H1 (cell line): ENCODE measurements around the gene MDFIC. TPM values are rescaled to one million over a fixed set of nuclear protein-coding genes. Genes with fewer than 3 reads are reported as not detected.

Source experiments
- CTCF ChIA-PET: fragments of 300-600 bp; sonication (Branson Sonifier 250); formaldehyde crosslinking; loops from one replicate; lab custom pipeline; 2021; ENCODE audit not compliant: partially characterized antibody; lab: Charles Lee
- POLR2A ChIA-PET: fragments of 300-600 bp; sonication (Branson Sonifier 250); formaldehyde crosslinking; loops from one replicate; lab custom pipeline; 2021; ENCODE audit warnings: inconsistent platforms; ENCODE audit not compliant: partially characterized antibody; lab: Charles Lee
- DNase-seq, 2 experiments: peaks; one replicate each; pipeline versions ENCODE4 v3.0.0 to v3.0.0-alpha.2; 2010 to 2022; ENCODE audit warnings: low spot score in 2 of 2, low read depth in 1 of 2, mixed read lengths in 1 of 2
- FAIRE-seq: peaks from 2 replicates; lab custom pipeline; 2011; peaks lifted over from hg19 to GRCh38; lab: Jason Lieb, UNC
- H2AFZ ChIP-seq: 2 replicates; pipeline ENCODE4 v1.8.1; 2012; ENCODE audit warnings: low read length, inconsistent platforms
- H2AK5ac ChIP-seq: 2 replicates; pipeline ENCODE4 v1.6.1; 2013; ENCODE audit warnings: low read depth, low read length
- H2BK120ac ChIP-seq: replicated peaks from 2 replicates; pipeline ENCODE3; 2013; ENCODE audit warnings: low read depth, low read length, inconsistent platforms
- H2BK12ac ChIP-seq: 2 replicates; pipeline ENCODE4 v1.6.1; 2013; ENCODE audit warnings: low read depth, low read length
- H2BK15ac ChIP-seq: 2 replicates; pipeline ENCODE4 v1.6.1; 2013; ENCODE audit warnings: low read length
- H2BK20ac ChIP-seq: 2 replicates; pipeline ENCODE4 v1.6.1; 2013; ENCODE audit warnings: low read length
- H2BK5ac ChIP-seq: 2 replicates; pipeline ENCODE4 v1.6.1; 2013; ENCODE audit warnings: low read depth, low read length
- H3K14ac ChIP-seq: 2 replicates; pipeline ENCODE4 v1.6.1; 2013; ENCODE audit warnings: inconsistent platforms; ENCODE audit not compliant: insufficient read length
- H3K18ac ChIP-seq: 2 replicates; pipeline ENCODE4 v1.6.1; 2013; ENCODE audit warnings: low read length; ENCODE audit errors: extremely low read depth
- H3K23ac ChIP-seq: 2 replicates; pipeline ENCODE4 v1.6.1; 2013; ENCODE audit warnings: inconsistent platforms; ENCODE audit not compliant: insufficient read length
- H3K23me2 ChIP-seq: 2 replicates; pipeline ENCODE4 v1.6.1; 2013; ENCODE audit warnings: low read depth, low read length
- H3K27ac ChIP-seq: 2 replicates; pipeline ENCODE4 v1.6.1; 2011; ENCODE audit warnings: low read depth, low read length, inconsistent platforms
- H3K27me3 ChIP-seq, 4 experiments: replicated peaks in 1 of 4; 1 replicate in 1 of 4; 2 replicates in 3 of 4; pipeline versions ENCODE4 v1.6.1 to v1.8.1; 2011 to 2013; ENCODE audit warnings: low read length in 3 of 4, mild to moderate bottlenecking in 3 of 4, inconsistent platforms in 2 of 4, mixed read lengths in 2 of 4, moderate library complexity in 1 of 4; ENCODE audit not compliant: control insufficient read depth in 3 of 4, insufficient read depth in 3 of 4; ENCODE audit errors: extremely low read depth in 1 of 4
- H3K36me3 ChIP-seq, 4 experiments: 2 replicates each; pipeline versions ENCODE4 v1.6.1 to v1.8.1; 2011 to 2013; ENCODE audit warnings: mild to moderate bottlenecking in 4 of 4, low read length in 3 of 4, moderate library complexity in 2 of 4, control low read depth in 1 of 4, inconsistent platforms in 1 of 4; ENCODE audit not compliant: insufficient read depth in 4 of 4, control insufficient read depth in 2 of 4
- H3K4ac ChIP-seq: replicated peaks from 2 replicates; pipeline ENCODE3; 2013; ENCODE audit warnings: low read length, low read depth, mixed read lengths, inconsistent platforms; ENCODE audit not compliant: insufficient read length
- H3K4me1 ChIP-seq, 4 experiments: replicated peaks in 1 of 4; 1 replicate in 1 of 4; 2 replicates in 3 of 4; pipeline versions ENCODE4 v1.6.1 to v1.8.1; 2011 to 2013; ENCODE audit warnings: low read length in 3 of 4, inconsistent platforms in 2 of 4, mixed read lengths in 1 of 4; ENCODE audit not compliant: insufficient read depth in 4 of 4, control insufficient read depth in 3 of 4
- H3K4me2 ChIP-seq, 2 experiments: 2 replicates each; pipeline versions ENCODE4 v1.6.1 to v1.8.1; 2011 to 2013; ENCODE audit warnings: low read depth in 2 of 2, low read length in 2 of 2, control low read depth in 1 of 2, inconsistent platforms in 1 of 2, mild to moderate bottlenecking in 1 of 2; ENCODE audit not compliant: insufficient read depth in 1 of 2
- H3K4me3 ChIP-seq, 4 experiments: fragments of 200-600, 300-600 bp in 1 of 4; sonication (generic), shearing (Covaris generic), sonication (Bioruptor Twin) in 1 of 4; 2 replicates each; pipeline versions ENCODE4 v1.5.1 to v1.8.1; 2011 to 2016; ENCODE audit warnings: low read length in 4 of 4, low read depth in 3 of 4, control low read depth in 2 of 4, inconsistent platforms in 2 of 4, mild to moderate bottlenecking in 2 of 4, mixed read lengths in 1 of 4, moderate library complexity in 1 of 4; ENCODE audit not compliant: insufficient read depth in 2 of 4; ENCODE audit errors: extremely low read depth in 1 of 4
- H3K56ac ChIP-seq: replicated peaks from 2 replicates; pipeline ENCODE3; 2013; ENCODE audit warnings: low read depth, mild to moderate bottlenecking, mixed read lengths, low read length, inconsistent platforms; ENCODE audit not compliant: insufficient read length
- H3K79me1 ChIP-seq: 2 replicates; pipeline ENCODE4 v1.6.1; 2013; ENCODE audit warnings: low read depth, low read length, control low read depth
- H3K79me2 ChIP-seq, 2 experiments: 2 replicates each; pipeline versions ENCODE4 v1.6.1 to v1.8.1; 2012 to 2013; ENCODE audit warnings: low read length in 2 of 2, mild to moderate bottlenecking in 2 of 2, inconsistent platforms in 1 of 2; ENCODE audit not compliant: insufficient read depth in 2 of 2, control insufficient read depth in 1 of 2
- H3K9ac ChIP-seq, 4 experiments: replicated peaks in 1 of 4; 1 replicate in 1 of 4; 2 replicates in 3 of 4; pipeline versions ENCODE4 v1.6.1 to v1.8.1; 2011 to 2013; ENCODE audit warnings: low read depth in 3 of 4, low read length in 3 of 4, control low read depth in 2 of 4, mild to moderate bottlenecking in 2 of 4, moderate library complexity in 2 of 4, inconsistent platforms in 1 of 4; ENCODE audit errors: extremely low read depth in 1 of 4
- H3K9me3 ChIP-seq, 2 experiments: 2 replicates each; pipeline versions ENCODE4 v1.6.1 to v1.8.1; 2012 to 2013; ENCODE audit warnings: mild to moderate bottlenecking in 2 of 2, moderate library complexity in 2 of 2, control low read depth in 1 of 2, inconsistent platforms in 1 of 2, low read depth in 1 of 2, low read length in 1 of 2, mixed read lengths in 1 of 2; ENCODE audit not compliant: insufficient read depth in 2 of 2
- H4K20me1 ChIP-seq, 2 experiments: replicated peaks in 1 of 2; 2 replicates each; pipeline versions ENCODE3 to v1.8.1; 2011 to 2013; ENCODE audit warnings: inconsistent platforms in 2 of 2, low read length in 2 of 2, mild to moderate bottlenecking in 1 of 2; ENCODE audit not compliant: insufficient read depth in 2 of 2, control insufficient read depth in 1 of 2
- H4K5ac ChIP-seq: 2 replicates; pipeline ENCODE4 v1.6.1; 2013; ENCODE audit warnings: low read length, low read depth, mixed read lengths, inconsistent platforms; ENCODE audit not compliant: insufficient read length
- H4K8ac ChIP-seq: 2 replicates; pipeline ENCODE4 v1.8.0; 2013; ENCODE audit warnings: mild to moderate bottlenecking, moderate library complexity, low read length, inconsistent platforms; ENCODE audit not compliant: insufficient read depth; ENCODE audit errors: extremely low read depth
- H4K91ac ChIP-seq: replicated peaks from 2 replicates; pipeline ENCODE3; 2013; ENCODE audit warnings: low read length, mixed read lengths, inconsistent platforms; ENCODE audit not compliant: insufficient read length
- BACH1 ChIP-seq: IDR thresholded peaks from 2 replicates; pipeline ENCODE4 v1.6.1; 2012; ENCODE audit warnings: low read length, improper control_type of control experiment
- CBX5 ChIP-seq: fragments of 300-800, 300-1000 bp; sonication (generic); IDR thresholded peaks from 2 replicates; pipeline ENCODE4 v1.7.1; 2016; ENCODE audit warnings: antibody characterized with exemption, low read length, low read depth
- KDM5A ChIP-seq: fragments of 200-600 bp; IDR thresholded peaks from 2 replicates; pipeline ENCODE4 v1.7.1; 2012; ENCODE audit warnings: mild to moderate bottlenecking, low read length, inconsistent platforms, mixed read lengths
- RNF2 ChIP-seq: fragments of 200-900, 300-1000 bp; sonication (generic); IDR thresholded peaks from 2 replicates; pipeline ENCODE4 v1.7.1; 2016; ENCODE audit warnings: borderline replicate concordance, low read depth, mild to moderate bottlenecking, antibody characterized with exemption, low read length; ENCODE audit not compliant: poor library complexity, severe bottlenecking; ENCODE audit errors: missing control alignments
- TEAD4 ChIP-seq: IDR thresholded peaks from 2 replicates; pipeline ENCODE4 v1.6.1; 2012; ENCODE audit warnings: low read depth, low read length, inconsistent platforms, mixed read lengths
- WGBS, 2 experiments: shearing (Covaris generic) in 1 of 2; methylation state at CpG; one replicate each; pipeline versions ENCODE4 v1.1.6 to v1.1.7; 2013 to 2015; ENCODE audit warnings: low lambda C conversion rate in 2 of 2, mixed read lengths in 2 of 2, inconsistent platforms in 1 of 2, low coverage in 1 of 2, missing lambda C conversion rate in 1 of 2; ENCODE audit not compliant: insufficient replicate concordance in 2 of 2, insufficient coverage in 1 of 2, insufficient read length in 1 of 2; ENCODE audit errors: extremely low coverage in 1 of 2, missing lambda C conversion rate in 1 of 2; 5-methylcytosine and 5-hydroxymethylcytosine counted together
- polyA plus RNA-seq, 7 experiments: library from polyadenylated mRNA; depleted of rRNA in 3 of 7; stranded (reverse) in 5 of 7; unstranded in 2 of 7; fragments of >200 nt in 5 of 7; fragments of 200-250 nt in 2 of 7; gene quantifications; 1 replicate in 5 of 7; 2 replicates in 1 of 7; 4 replicates in 1 of 7; pipeline versions ENCODE4 v1.2.1 to v1.2.3, GENCODE V29; 2011 to 2013; ENCODE audit warnings: missing spikeins in 2 of 7, mixed read lengths in 2 of 7
- total RNA-seq: library from RNA; stranded (reverse); fragmentation: NEBNext Ultra II Directional; extraction: Animal tissue kit (Norgen Biotek cat#: 25700); gene quantifications from 2 replicates; pipeline ENCODE4 v1.2.1, GENCODE V29; 2021
- TF ChIP-seq, protein P1 (sequence below): IDR thresholded peaks from 2 replicates; pipeline ENCODE4 v1.6.1; 2012; ENCODE audit warnings: inconsistent platforms
- TF ChIP-seq, protein P2 (sequence below), 3 experiments: IDR thresholded peaks; 1 replicate in 2 of 3; 2 replicates in 1 of 3; pipeline versions ENCODE4 v1.5.1 to v1.6.1; 2011; ENCODE audit warnings: low read length in 3 of 3, mild to moderate bottlenecking in 3 of 3, inconsistent platforms in 2 of 3, low read depth in 1 of 3, moderate library complexity in 1 of 3; ENCODE audit not compliant: insufficient read depth in 1 of 3; ENCODE audit errors: control extremely low read depth in 1 of 3
- TF ChIP-seq, protein P3 (sequence below): IDR thresholded peaks from 2 replicates; pipeline ENCODE4 v1.6.1; 2011; ENCODE audit warnings: low read length, improper control_type of control experiment

Gene MDFIC
- total and polyA plus RNA-seq, 2 of the 8 experiments (the other 6 are each of a cell fraction or from before 2014, with no cell fraction given), result 2.3 to 11.4 TPM

DNA sequence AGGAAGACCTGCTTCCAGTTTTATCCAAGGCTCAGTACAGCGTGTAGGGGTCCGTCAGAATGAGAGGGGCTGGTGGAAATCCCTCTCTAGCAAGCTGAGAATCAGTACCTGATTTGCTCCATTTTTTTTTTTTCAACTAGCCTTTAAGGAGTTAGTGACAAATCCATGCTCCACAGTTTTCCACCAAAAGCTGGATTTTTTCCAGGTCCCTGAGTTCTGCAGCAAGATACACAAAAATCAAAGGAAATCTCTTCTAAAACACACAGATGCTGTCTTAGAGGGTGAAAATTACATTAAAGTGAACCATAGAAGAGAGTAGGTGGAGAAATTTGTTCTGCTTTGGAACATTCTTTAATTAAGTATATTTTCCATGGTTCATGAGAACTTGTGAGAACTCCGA lies 30.4 kb downstream of the MDFIC start:
- no peak overlapping the region for H3K56ac ChIP-seq
- no peak for DNase-seq
- no peak for TF ChIP-seq BACH1
- TF ChIP-seq, protein P1, sequence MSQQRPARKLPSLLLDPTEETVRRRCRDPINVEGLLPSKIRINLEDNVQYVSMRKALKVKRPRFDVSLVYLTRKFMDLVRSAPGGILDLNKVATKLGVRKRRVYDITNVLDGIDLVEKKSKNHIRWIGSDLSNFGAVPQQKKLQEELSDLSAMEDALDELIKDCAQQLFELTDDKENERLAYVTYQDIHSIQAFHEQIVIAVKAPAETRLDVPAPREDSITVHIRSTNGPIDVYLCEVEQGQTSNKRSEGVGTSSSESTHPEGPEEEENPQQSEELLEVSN, result no peak
- no peak for TF ChIP-seq TEAD4
- TF ChIP-seq, protein P2, sequence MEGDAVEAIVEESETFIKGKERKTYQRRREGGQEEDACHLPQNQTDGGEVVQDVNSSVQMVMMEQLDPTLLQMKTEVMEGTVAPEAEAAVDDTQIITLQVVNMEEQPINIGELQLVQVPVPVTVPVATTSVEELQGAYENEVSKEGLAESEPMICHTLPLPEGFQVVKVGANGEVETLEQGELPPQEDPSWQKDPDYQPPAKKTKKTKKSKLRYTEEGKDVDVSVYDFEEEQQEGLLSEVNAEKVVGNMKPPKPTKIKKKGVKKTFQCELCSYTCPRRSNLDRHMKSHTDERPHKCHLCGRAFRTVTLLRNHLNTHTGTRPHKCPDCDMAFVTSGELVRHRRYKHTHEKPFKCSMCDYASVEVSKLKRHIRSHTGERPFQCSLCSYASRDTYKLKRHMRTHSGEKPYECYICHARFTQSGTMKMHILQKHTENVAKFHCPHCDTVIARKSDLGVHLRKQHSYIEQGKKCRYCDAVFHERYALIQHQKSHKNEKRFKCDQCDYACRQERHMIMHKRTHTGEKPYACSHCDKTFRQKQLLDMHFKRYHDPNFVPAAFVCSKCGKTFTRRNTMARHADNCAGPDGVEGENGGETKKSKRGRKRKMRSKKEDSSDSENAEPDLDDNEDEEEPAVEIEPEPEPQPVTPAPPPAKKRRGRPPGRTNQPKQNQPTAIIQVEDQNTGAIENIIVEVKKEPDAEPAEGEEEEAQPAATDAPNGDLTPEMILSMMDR (IDR thresholded peaks at IDR 0.05; ENCODE audit: control extremely low read depth in 1 of 3, insufficient read depth in 1 of 3, low read depth in 1 of 3, low read length in 3 of 3), result no peak
- TF ChIP-seq, protein P3, sequence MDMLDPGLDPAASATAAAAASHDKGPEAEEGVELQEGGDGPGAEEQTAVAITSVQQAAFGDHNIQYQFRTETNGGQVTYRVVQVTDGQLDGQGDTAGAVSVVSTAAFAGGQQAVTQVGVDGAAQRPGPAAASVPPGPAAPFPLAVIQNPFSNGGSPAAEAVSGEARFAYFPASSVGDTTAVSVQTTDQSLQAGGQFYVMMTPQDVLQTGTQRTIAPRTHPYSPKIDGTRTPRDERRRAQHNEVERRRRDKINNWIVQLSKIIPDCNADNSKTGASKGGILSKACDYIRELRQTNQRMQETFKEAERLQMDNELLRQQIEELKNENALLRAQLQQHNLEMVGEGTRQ, result no peak
- no peak for TF ChIP-seq KDM5A
- TF ChIP-seq CBX5, result no peak
- TF ChIP-seq RNF2, result no peak
- CTCF ChIA-PET, result interaction anchor here (3.1 kb wide), 1 partner anchor 13 kb away, joined by 12 read pairs; no protein-coding TSS in a partner anchor
- H3K36me3 ChIP-seq, result no peaks in the 10 kb centered on the region
- H3K14ac ChIP-seq, result no peak overlapping the region
- H2BK15ac ChIP-seq, result no peak overlapping the region
- H3K9ac ChIP-seq, result no peak overlapping the region
- WGBS, 2 experiments, result 98% methylated on average over 3 of the region's 3 CpGs; no CpG with 5 or more reads in 1 of the 2 experiments
- H3K4me1 ChIP-seq, result no peaks in the 10 kb centered on the region
- H3K4me3 ChIP-seq, result no peak overlapping the region
- POLR2A ChIA-PET, result no interaction called here
- no peak overlapping the region for H3K4ac ChIP-seq
- no peaks in the 10 kb centered on the region for H3K27me3 ChIP-seq
- no peak overlapping the region for H2BK12ac ChIP-seq
- H2BK120ac ChIP-seq, result no peak overlapping the region
- no peaks in the 10 kb centered on the region for H3K9me3 ChIP-seq
- no peak overlapping the region for H2BK5ac ChIP-seq
- no peak overlapping the region for H2BK20ac ChIP-seq
- no peak overlapping the region for H4K8ac ChIP-seq
- no peaks in the 10 kb centered on the region for H3K23me2 ChIP-seq
- no peaks in the 10 kb centered on the region for H3K79me1 ChIP-seq
- FAIRE-seq, result no peak
- no peak overlapping the region for H2AK5ac ChIP-seq
- H4K5ac ChIP-seq, result no peak overlapping the region
- no peak overlapping the region for H3K18ac ChIP-seq
- no peak overlapping the region for H3K4me2 ChIP-seq
- H4K20me1 ChIP-seq, result no peaks in the 10 kb centered on the region
- H4K91ac ChIP-seq, result no peak overlapping the region
- H2AFZ ChIP-seq, result no peak overlapping the region
- H3K79me2 ChIP-seq, result no peaks in the 10 kb centered on the region
- H3K27ac ChIP-seq, result no peak overlapping the region
- H3K23ac ChIP-seq, result no peak overlapping the region
